RWPE1 (cell line): ENCODE data around the gene GDPD5.

Experiments used
- CTCF ChIA-PET: fragments of 350-600 bp; sonication (Branson Sonifier 250); formaldehyde crosslinking; extraction: SDS; loops from one replicate; lab custom pipeline; 2021; lab: Yijun Ruan, JAX
- POLR2A ChIA-PET: fragments of 400-600 bp; formaldehyde crosslinking; extraction: SDS; loops from one replicate; lab custom pipeline; 2020; ENCODE audit warnings: antibody characterized with exemption; ENCODE audit not compliant: low non-redundant PET; lab: Yijun Ruan, JAX
- DNase-seq: peaks from one replicate; pipeline ENCODE4 v3.0.0; 2012; ENCODE audit warnings: low spot score
- H3K27ac ChIP-seq: fragments of 450-650 bp; 2 replicates; pipeline ENCODE4 v1.5.1; 2017
- CTCF ChIP-seq: fragments of 450-650 bp; conservative IDR thresholded peaks from 2 replicates; pipeline ENCODE4 v1.5.1; 2017; ENCODE audit warnings: low read depth, mild to moderate bottlenecking

The GDPD5 gene

GRCh38 chr11:75474240-75474639, 51.5 kb downstream of the GDPD5 start:
- ChIA-PET POLR2A (no interaction called here), CTCF (interaction anchor here (0.6 kb wide), 2 partner anchors 12 to 329 kb away, joined by 3 read pairs; no protein-coding TSS in a partner anchor)
- H3K27ac ChIP-seq: no peak overlapping the region
- no peak for DNase-seq
- no peak for TF ChIP-seq CTCF

GRCh38 chr11:75473684-75474083, 52.1 kb downstream of the GDPD5 start:
- no peak overlapping the region for H3K27ac ChIP-seq
- DNase-seq: no peak
- POLR2A ChIA-PET: no interaction called here
- CTCF ChIA-PET: interaction anchor here (0.6 kb wide), 2 partner anchors 12 to 328 kb away, joined by 3 read pairs; no protein-coding TSS in a partner anchor
- no peak for TF ChIP-seq CTCF

GRCh38 chr11:75472081-75472732, 53.5 kb downstream of the GDPD5 start:
- TF ChIP-seq CTCF: no peak
- no peak for DNase-seq
- ChIA-PET POLR2A (no interaction called here), CTCF (no interaction called here)
- no peak overlapping the region for H3K27ac ChIP-seq

DNA sequence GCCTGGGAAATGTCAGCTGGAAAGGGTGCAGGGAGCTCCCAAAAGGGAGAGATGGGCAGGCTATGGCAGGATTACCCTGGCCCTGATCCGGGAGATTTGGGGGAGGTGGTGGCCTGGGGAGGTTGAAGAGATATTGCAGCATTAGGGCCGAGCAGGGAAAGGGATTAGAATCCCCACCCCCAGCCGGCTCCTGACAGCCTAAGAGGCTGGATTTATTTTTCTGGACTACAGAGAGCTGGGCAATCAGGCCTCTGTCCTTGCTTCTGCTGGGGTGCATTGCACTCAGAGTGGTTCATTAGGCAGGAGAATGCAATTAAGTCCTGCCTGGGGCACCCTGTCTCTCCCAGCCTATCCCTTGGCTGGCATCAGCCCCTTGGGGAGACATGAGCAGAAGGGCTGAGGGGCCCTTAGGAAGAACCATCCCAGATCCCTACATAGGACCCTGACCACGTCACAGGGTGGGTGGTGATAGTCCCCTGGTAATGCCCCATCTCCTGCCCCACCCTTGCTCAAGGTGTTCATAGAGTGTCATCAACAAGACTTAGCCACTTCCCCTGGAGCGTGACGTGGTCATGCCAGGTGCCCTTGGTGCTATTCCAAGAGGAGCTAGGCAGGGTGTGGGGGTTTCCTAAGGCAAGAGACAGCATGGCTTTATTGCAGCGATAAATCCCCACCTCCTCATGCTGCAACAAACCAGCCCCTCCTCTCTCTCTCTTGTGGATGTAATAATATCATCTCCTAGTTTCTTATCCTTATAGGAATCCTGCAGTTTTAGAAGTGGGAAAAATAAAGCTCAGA, 54.4 kb downstream of the GDPD5 start:
- CTCF ChIA-PET: interaction anchor here (1.7 kb wide), 1 partner anchor 20 kb away, joined by 4 read pairs; no protein-coding TSS in a partner anchor
- DNase-seq: no peak
- TF ChIP-seq CTCF: no peak
- POLR2A ChIA-PET: no interaction called here
- no peak overlapping the region for H3K27ac ChIP-seq

DNA sequence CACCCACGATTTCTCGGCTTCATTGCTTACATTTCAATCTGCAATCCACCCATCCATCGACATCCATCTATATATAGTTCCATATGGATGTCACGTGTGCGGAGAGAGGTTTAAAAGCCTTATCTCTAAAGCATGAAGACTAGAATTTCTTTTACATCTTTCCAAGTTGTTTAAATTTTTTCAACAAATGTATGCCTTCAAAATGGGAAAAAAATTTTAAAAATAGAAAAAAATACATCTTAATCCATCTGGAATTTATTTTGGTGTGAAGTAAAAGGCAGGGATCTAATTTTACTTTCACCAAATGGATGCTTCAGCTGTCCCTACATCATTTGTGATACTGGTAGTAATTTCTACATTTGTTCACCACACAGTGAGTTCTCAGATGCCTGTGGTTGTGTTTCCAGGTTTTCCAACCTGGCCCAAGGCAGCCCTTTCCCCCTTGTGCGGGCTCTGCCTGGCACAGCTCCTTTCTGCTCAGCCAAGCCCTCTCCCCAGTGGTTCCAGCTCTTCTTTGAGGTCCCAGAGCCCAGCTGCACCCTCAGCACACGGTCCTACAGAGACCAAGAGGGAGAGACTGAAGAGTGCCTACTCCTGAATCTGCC, 55.2 kb downstream of the GDPD5 start:
- no peak overlapping the region for H3K27ac ChIP-seq
- CTCF ChIA-PET: interaction anchor here (1.7 kb wide), 1 partner anchor 19 kb away, joined by 4 read pairs; no protein-coding TSS in a partner anchor
- no peak for DNase-seq
- POLR2A ChIA-PET: no interaction called here
- no peak for TF ChIP-seq CTCF

DNA sequence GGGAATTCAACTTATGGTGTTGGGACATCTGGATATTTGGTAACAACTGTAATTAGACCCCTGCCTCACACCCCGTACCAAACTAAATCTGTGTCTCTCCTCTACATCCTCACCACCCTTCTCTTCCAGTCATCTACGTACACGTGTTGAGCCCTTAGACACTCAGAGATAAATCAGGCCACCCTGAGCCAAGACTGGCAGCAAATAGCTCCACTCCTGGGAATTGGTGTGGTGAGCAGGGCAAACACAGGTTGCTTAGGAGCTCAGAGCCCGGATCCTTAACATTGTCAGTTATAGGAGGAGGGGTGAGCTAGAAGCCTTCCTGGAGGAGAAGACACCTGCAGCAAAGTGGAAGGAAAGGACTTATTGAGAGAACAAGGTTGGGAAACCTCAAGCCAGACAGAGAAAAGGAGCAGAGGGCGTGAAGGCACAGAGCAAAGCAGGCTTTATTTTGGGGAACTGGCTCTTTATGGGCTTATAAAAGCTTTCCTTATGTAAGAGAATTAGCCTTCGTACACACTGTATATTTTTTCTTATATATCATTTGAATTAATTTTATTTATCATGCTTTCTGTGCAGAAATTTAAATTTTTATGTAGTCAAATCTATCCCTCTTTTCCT, 55.8 kb downstream of the GDPD5 start:
- CTCF ChIA-PET: interaction anchor here (0.9 to 1.7 kb wide), 2 partner anchors 19 to 26 kb away, joined by 4 read pairs; no protein-coding TSS in a partner anchor
- no peak for TF ChIP-seq CTCF
- POLR2A ChIA-PET: interaction anchor here (0.5 kb wide), 1 partner anchor 51 kb away, joined by 3 read pairs; no protein-coding TSS in a partner anchor
- no peak for DNase-seq
- no peak overlapping the region for H3K27ac ChIP-seq
